ENCODE data around the gene RPL13A.

Gene RPL13A

DNA sequence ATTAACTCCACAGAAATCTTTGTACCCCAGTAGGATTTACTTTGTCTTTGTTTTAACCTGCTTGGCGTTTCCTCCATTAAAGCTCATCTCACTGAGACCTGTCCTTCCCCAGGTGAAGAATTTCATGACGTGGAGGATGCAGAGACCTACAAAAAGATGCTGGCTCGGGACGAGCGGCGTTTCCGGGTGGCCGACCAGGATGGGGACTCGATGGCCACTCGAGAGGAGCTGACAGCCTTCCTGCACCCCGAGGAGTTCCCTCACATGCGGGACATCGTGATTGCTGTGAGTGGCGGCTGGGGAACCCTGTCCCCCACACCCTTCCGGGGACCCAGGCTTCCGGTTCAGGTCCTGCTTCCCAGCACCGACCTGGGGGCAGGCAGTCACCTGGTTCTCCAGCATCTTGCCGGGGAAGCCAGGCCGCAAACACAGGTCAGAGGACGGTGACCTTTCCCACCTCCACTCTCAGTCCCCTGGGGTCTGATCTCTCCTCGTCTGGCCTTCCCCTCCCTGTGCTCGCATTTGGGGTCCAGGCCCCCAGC lies 49.6 kb downstream of the RPL13A start:
- ATAC-seq, result no peak
- TF ChIP-seq OSR1 (CRISPR knock-in tag; IDR thresholded peaks at IDR 0.05) (no peak), GLIS3 (CRISPR knock-in tag; IDR thresholded peaks at IDR 0.05) (no peak), ARNTL (CRISPR knock-in tag; IDR thresholded peaks at IDR 0.05; ENCODE audit: borderline replicate concordance, low read depth) (no peak), PPARA (CRISPR knock-in tag; IDR thresholded peaks at IDR 0.05; ENCODE audit: borderline replicate concordance) (no peak), TOX (CRISPR knock-in tag; IDR thresholded peaks at IDR 0.05; ENCODE audit: borderline replicate concordance) (no peak), ZFP30 (CRISPR knock-in tag; IDR thresholded peaks at IDR 0.05) (no peak), CSDC2 (CRISPR knock-in tag; IDR thresholded peaks at IDR 0.05) (no peak), ESRRG (CRISPR knock-in tag; IDR thresholded peaks at IDR 0.05) (no peak), ISL1 (CRISPR knock-in tag; IDR thresholded peaks at IDR 0.05) (no peak)
- TF ChIP-seq, protein P1, sequence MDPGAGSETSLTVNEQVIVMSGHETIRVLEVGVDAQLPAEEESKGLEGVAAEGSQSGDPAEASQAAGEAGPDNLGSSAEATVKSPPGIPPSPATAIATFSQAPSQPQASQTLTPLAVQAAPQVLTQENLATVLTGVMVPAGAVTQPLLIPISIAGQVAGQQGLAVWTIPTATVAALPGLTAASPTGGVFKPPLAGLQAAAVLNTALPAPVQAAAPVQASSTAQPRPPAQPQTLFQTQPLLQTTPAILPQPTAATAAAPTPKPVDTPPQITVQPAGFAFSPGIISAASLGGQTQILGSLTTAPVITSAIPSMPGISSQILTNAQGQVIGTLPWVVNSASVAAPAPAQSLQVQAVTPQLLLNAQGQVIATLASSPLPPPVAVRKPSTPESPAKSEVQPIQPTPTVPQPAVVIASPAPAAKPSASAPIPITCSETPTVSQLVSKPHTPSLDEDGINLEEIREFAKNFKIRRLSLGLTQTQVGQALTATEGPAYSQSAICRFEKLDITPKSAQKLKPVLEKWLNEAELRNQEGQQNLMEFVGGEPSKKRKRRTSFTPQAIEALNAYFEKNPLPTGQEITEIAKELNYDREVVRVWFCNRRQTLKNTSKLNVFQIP (CRISPR knock-in tag; IDR thresholded peaks at IDR 0.05; ENCODE audit: borderline replicate concordance, low read depth), result no peak
- TF ChIP-seq, protein P2, sequence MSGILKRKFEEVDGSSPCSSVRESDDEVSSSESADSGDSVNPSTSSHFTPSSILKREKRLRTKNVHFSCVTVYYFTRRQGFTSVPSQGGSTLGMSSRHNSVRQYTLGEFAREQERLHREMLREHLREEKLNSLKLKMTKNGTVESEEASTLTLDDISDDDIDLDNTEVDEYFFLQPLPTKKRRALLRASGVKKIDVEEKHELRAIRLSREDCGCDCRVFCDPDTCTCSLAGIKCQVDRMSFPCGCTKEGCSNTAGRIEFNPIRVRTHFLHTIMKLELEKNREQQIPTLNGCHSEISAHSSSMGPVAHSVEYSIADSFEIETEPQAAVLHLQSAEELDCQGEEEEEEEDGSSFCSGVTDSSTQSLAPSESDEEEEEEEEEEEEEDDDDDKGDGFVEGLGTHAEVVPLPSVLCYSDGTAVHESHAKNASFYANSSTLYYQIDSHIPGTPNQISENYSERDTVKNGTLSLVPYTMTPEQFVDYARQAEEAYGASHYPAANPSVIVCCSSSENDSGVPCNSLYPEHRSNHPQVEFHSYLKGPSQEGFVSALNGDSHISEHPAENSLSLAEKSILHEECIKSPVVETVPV (CRISPR knock-in tag; IDR thresholded peaks at IDR 0.05), result no peak
- TF ChIP-seq, protein P3, sequence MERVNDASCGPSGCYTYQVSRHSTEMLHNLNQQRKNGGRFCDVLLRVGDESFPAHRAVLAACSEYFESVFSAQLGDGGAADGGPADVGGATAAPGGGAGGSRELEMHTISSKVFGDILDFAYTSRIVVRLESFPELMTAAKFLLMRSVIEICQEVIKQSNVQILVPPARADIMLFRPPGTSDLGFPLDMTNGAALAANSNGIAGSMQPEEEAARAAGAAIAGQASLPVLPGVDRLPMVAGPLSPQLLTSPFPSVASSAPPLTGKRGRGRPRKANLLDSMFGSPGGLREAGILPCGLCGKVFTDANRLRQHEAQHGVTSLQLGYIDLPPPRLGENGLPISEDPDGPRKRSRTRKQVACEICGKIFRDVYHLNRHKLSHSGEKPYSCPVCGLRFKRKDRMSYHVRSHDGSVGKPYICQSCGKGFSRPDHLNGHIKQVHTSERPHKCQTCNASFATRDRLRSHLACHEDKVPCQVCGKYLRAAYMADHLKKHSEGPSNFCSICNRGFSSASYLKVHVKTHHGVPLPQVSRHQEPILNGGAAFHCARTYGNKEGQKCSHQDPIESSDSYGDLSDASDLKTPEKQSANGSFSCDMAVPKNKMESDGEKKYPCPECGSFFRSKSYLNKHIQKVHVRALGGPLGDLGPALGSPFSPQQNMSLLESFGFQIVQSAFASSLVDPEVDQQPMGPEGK (CRISPR knock-in tag; IDR thresholded peaks at IDR 0.05; ENCODE audit: borderline replicate concordance), result no peak

DNA sequence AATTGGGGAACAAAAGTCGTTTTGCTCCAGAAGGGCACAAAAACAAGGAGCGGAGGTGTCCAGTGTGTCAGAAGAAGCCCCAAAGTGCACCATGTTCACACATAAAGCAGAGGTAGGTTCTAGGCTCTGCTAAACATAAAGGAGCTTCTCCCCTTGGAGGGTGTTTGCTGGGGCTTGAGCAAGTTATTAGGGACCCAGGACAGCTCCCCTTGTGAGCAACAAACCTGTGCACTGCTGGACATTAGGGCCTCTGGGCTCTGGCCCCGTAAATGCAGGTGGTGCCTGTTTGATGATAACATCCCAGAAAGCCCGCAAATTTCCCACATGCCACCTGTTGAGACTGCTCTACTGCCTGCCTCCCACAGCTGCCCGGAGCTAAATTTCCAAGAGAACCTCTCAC lies 51.2 kb downstream of the RPL13A start:
- ATAC-seq, result no peak
- TF ChIP-seq PPARA (CRISPR knock-in tag; IDR thresholded peaks at IDR 0.05; ENCODE audit: borderline replicate concordance) (no peak), RARB (CRISPR knock-in tag; IDR thresholded peaks at IDR 0.05) (no peak), ZNF70 (CRISPR knock-in tag; IDR thresholded peaks at IDR 0.05) (no peak), TOX (CRISPR knock-in tag; IDR thresholded peaks at IDR 0.05; ENCODE audit: borderline replicate concordance) (no peak), ISL1 (CRISPR knock-in tag; IDR thresholded peaks at IDR 0.05) (no peak), OSR1 (CRISPR knock-in tag; IDR thresholded peaks at IDR 0.05) (no peak), ZNF565 (CRISPR knock-in tag; conservative IDR thresholded peaks at IDR 0.05; ENCODE audit: low read depth) (no peak)
- TF ChIP-seq, protein P4, sequence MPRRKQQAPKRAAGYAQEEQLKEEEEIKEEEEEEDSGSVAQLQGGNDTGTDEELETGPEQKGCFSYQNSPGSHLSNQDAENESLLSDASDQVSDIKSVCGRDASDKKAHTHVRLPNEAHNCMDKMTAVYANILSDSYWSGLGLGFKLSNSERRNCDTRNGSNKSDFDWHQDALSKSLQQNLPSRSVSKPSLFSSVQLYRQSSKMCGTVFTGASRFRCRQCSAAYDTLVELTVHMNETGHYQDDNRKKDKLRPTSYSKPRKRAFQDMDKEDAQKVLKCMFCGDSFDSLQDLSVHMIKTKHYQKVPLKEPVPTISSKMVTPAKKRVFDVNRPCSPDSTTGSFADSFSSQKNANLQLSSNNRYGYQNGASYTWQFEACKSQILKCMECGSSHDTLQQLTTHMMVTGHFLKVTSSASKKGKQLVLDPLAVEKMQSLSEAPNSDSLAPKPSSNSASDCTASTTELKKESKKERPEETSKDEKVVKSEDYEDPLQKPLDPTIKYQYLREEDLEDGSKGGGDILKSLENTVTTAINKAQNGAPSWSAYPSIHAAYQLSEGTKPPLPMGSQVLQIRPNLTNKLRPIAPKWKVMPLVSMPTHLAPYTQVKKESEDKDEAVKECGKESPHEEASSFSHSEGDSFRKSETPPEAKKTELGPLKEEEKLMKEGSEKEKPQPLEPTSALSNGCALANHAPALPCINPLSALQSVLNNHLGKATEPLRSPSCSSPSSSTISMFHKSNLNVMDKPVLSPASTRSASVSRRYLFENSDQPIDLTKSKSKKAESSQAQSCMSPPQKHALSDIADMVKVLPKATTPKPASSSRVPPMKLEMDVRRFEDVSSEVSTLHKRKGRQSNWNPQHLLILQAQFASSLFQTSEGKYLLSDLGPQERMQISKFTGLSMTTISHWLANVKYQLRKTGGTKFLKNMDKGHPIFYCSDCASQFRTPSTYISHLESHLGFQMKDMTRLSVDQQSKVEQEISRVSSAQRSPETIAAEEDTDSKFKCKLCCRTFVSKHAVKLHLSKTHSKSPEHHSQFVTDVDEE (CRISPR knock-in tag; IDR thresholded peaks at IDR 0.05), result no peak

DNA sequence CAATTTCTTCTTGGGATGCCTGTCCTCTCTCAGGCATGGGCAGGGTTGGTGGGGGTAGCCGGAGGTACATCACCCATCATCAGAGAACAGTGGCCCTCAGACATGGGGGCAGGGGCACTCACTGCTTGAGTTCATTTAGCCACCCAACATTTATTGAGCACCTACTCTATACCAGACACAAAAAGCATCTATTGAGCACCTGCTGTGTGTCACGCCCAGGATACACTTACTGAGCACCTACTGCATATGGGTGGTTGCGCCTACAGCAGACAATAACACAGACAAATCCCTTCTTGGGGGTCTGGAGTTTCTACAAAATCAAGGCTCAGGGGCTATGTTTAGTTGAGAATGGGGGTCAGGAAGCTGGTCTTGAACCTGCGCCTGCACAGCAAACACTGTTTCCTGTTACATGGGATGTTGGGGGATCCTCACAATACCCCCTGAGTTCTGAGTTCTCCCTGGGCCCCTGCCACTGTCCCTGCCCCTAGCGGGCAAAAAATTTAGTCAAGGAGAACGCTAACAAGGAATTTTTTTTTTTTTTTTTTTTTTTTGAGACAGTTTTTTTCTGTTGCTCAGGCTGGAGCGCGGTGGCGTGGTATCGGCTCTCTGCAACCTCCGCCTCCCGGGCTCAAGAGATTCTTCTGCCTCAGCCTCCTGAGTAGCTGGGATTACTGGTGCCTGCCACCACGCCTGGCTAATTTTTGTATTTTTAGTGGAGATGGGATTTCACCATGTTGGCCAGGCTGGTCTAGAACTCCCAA lies 52.0 kb downstream of the RPL13A start:
- TF ChIP-seq BACH2 (CRISPR knock-in tag; IDR thresholded peaks at IDR 0.05; ENCODE audit: borderline replicate concordance) (no peak), CSDC2 (CRISPR knock-in tag; IDR thresholded peaks at IDR 0.05) (no peak)
- ATAC-seq, result no peak

Measured in SK-N-SH treated with all-trans-retinoic acid at 6 μM for 48 hours (cell line).